Trophoblast cell (in vitro differentiated cells and primary cell): ENCODE measurements around the gene COMMD10.
"Not testable (repeated sequence)": the region's sequence is repeated elsewhere in the genome, so short reads cannot be mapped to it uniquely, and the experiment has no call there.

Source experiments
- DNase-seq, 2 donors: peaks; one replicate each; pipeline ENCODE4 v3.0.0-alpha.2; 2016
- H2AFZ ChIP-seq: 2 replicates; pipeline ENCODE4 v1.6.1; 2013; ENCODE audit warnings: low read length, moderate library complexity, mild to moderate bottlenecking; ENCODE audit not compliant: insufficient read depth, poor library complexity
- H2AK5ac ChIP-seq: 2 replicates; pipeline ENCODE4 v1.6.1; 2013; ENCODE audit warnings: mild to moderate bottlenecking, low read length
- H2BK120ac ChIP-seq: 2 replicates; pipeline ENCODE4 v1.6.1; 2013; ENCODE audit warnings: low read length, mild to moderate bottlenecking, moderate library complexity; ENCODE audit not compliant: insufficient read depth, poor library complexity
- H2BK12ac ChIP-seq: 2 replicates; pipeline ENCODE4 v1.6.1; 2013; ENCODE audit warnings: mild to moderate bottlenecking, low read length, moderate library complexity
- H2BK5ac ChIP-seq: 2 replicates; pipeline ENCODE4 v1.6.1; 2013; ENCODE audit warnings: low read length, low read depth, moderate library complexity, mild to moderate bottlenecking; ENCODE audit not compliant: poor library complexity
- H3K14ac ChIP-seq: 2 replicates; pipeline ENCODE4 v1.6.1; 2013; ENCODE audit warnings: mild to moderate bottlenecking, low read length
- H3K18ac ChIP-seq: 2 replicates; pipeline ENCODE4 v1.6.1; 2013; ENCODE audit warnings: mild to moderate bottlenecking, low read length
- H3K23ac ChIP-seq: 2 replicates; pipeline ENCODE4 v1.6.1; 2013; ENCODE audit warnings: low read length
- H3K27ac ChIP-seq: 2 replicates; pipeline ENCODE4 v1.5.1; 2013; ENCODE audit warnings: low read depth, mild to moderate bottlenecking, inconsistent platforms, low read length, moderate library complexity
- H3K27me3 ChIP-seq: 2 replicates; pipeline ENCODE4 v1.6.1; 2013; ENCODE audit warnings: inconsistent platforms, mild to moderate bottlenecking, low read length, moderate library complexity; ENCODE audit not compliant: insufficient read depth
- H3K36me3 ChIP-seq, 2 experiments: 1 replicate in 1 of 2; 2 replicates in 1 of 2; pipeline ENCODE4 v1.6.1; 2013; ENCODE audit warnings: low read length in 2 of 2, mild to moderate bottlenecking in 2 of 2, moderate library complexity in 1 of 2; ENCODE audit not compliant: insufficient read depth in 2 of 2, control insufficient read depth in 1 of 2
- H3K4ac ChIP-seq: 2 replicates; pipeline ENCODE4 v1.6.1; 2013; ENCODE audit warnings: low read depth, mild to moderate bottlenecking, low read length, moderate library complexity
- H3K4me1 ChIP-seq, 2 experiments: 1 replicate in 1 of 2; 2 replicates in 1 of 2; pipeline ENCODE4 v1.6.1; 2013; ENCODE audit warnings: low read length in 2 of 2, mild to moderate bottlenecking in 2 of 2, moderate library complexity in 1 of 2; ENCODE audit not compliant: insufficient read depth in 2 of 2, control insufficient read depth in 1 of 2
- H3K4me2 ChIP-seq: 2 replicates; pipeline ENCODE4 v1.6.1; 2013; ENCODE audit warnings: inconsistent platforms, mild to moderate bottlenecking, low read length, moderate library complexity
- H3K4me3 ChIP-seq: 2 replicates; pipeline ENCODE4 v1.5.1; 2013; ENCODE audit warnings: mild to moderate bottlenecking, low read depth, low read length, inconsistent platforms
- H3K79me1 ChIP-seq: one replicate; pipeline ENCODE4 v1.6.1; 2013; ENCODE audit warnings: low read length
- H3K79me2 ChIP-seq: 2 replicates; pipeline ENCODE4 v1.6.1; 2013; ENCODE audit warnings: low read length, mild to moderate bottlenecking; ENCODE audit not compliant: control insufficient read depth, insufficient read depth, poor library complexity
- H3K9ac ChIP-seq: 2 replicates; pipeline ENCODE4 v1.6.1; 2013; ENCODE audit warnings: mild to moderate bottlenecking, low read length
- H3K9me3 ChIP-seq: 2 replicates; pipeline ENCODE4 v1.6.1; 2013; ENCODE audit warnings: low read depth, mild to moderate bottlenecking, control low read depth, inconsistent platforms, low read length; ENCODE audit not compliant: insufficient read depth
- H4K12ac ChIP-seq: 2 replicates; pipeline ENCODE4 v1.6.1; 2013; ENCODE audit warnings: low read depth, mild to moderate bottlenecking, low read length, moderate library complexity
- H4K8ac ChIP-seq: 2 replicates; pipeline ENCODE4 v1.6.1; 2013; ENCODE audit warnings: low read depth, mild to moderate bottlenecking, low read length, moderate library complexity
- H4K91ac ChIP-seq: one replicate; pipeline ENCODE4 v1.6.1; 2013; ENCODE audit warnings: low read depth, mild to moderate bottlenecking, low read length, moderate library complexity
- WGBS: extraction: QIAGEN DNeasy Blood & Tissue Kit; methylation state at CpG from one replicate; pipeline ENCODE4 v1.1.7; 2013; ENCODE audit warnings: missing lambda C conversion rate; ENCODE audit not compliant: insufficient read length, insufficient coverage; ENCODE audit errors: extremely low coverage; 5-methylcytosine and 5-hydroxymethylcytosine counted together

The COMMD10 gene

DNA sequence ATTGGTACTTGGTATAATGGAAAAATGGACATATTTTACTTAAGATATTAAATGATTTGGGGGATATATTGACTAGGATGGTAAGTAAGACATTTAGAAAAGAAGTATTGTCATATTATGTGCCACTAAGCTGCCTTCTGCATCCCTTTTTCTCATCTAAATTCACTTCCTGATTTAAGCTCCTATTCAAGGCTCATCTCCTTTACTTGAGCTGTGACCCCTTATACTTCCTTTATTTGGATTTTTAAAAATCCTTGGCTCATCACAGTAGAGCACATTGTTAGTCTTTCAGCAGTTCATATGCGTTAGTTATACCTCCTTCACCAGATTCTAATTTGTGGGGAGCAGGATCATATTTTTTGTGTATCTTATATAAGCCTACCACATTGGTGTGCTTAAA, 6.6 kb downstream of the COMMD10 start:
- Histone ChIP-seq H3K23ac (no peak overlapping the region), H2AFZ (no peak overlapping the region), H2BK5ac (no peak overlapping the region), H3K9ac (no peak overlapping the region), H2BK12ac (no peak overlapping the region), H3K4me1 (no peaks in the 10 kb centered on the region), H2BK120ac (no peak overlapping the region), H3K79me1 (no peaks in the 10 kb centered on the region), H3K14ac (no peak overlapping the region), H4K8ac (no peak overlapping the region), H3K79me2 (no peaks in the 10 kb centered on the region), H3K9me3 (no peaks in the 10 kb centered on the region), H3K4me2 (no peak overlapping the region), H2AK5ac (no peak overlapping the region), H4K91ac (no peak overlapping the region), H3K36me3 (peaks cover 3 to 4% of the 10 kb centered on the region in 2 experiments), H3K27ac (no peak overlapping the region), H4K12ac (no peak overlapping the region), H3K4ac (no peak overlapping the region), H3K4me3 (no peak overlapping the region), H3K18ac (no peak overlapping the region), H3K27me3 (no peaks in the 10 kb centered on the region)
- no CpG with 5 or more reads among the region's 1 CpG for WGBS
- DNase-seq = no peak

DNA sequence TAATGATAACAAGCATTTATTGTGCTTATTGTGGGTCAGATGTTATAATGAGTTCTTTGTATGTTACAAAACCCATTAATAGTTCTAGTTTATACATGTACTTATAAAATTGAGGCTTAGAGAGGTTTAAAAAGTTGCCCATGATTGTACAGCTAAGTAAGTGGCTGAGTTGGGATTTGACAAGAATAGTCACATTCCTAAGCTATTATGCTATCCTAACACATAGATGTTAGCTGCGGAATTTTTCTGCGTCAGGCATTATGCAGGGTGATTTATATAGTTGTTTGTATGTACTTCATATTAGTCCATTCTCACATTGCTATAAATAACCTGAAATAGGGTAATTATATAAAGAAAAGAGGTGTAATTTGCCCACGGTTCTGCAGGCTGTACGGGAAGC, 12.5 kb downstream of the COMMD10 start:
- Histone ChIP-seq H3K4me1 (no peaks in the 10 kb centered on the region), H2BK12ac (no peak overlapping the region), H3K36me3 (peaks cover 3 to 6% of the 10 kb centered on the region in 2 experiments), H2AFZ (no peak overlapping the region), H3K4me3 (no peak overlapping the region), H3K27me3 (no peaks in the 10 kb centered on the region), H3K14ac (no peak overlapping the region), H4K8ac (no peak overlapping the region), H2BK5ac (no peak overlapping the region), H2BK120ac (no peak overlapping the region), H3K27ac (no peak overlapping the region), H3K79me1 (no peaks in the 10 kb centered on the region), H3K79me2 (no peaks in the 10 kb centered on the region), H3K23ac (no peak overlapping the region), H3K18ac (no peak overlapping the region), H3K4me2 (no peak overlapping the region), H4K91ac (no peak overlapping the region), H2AK5ac (no peak overlapping the region), H3K9me3 (peaks cover 2% of the 10 kb centered on the region), H3K4ac (no peak overlapping the region), H4K12ac (no peak overlapping the region), H3K9ac (no peak overlapping the region)
- peak; percentile 17 to 86 for DNase-seq
- WGBS = no CpG with 5 or more reads among the region's 4 CpGs

DNA sequence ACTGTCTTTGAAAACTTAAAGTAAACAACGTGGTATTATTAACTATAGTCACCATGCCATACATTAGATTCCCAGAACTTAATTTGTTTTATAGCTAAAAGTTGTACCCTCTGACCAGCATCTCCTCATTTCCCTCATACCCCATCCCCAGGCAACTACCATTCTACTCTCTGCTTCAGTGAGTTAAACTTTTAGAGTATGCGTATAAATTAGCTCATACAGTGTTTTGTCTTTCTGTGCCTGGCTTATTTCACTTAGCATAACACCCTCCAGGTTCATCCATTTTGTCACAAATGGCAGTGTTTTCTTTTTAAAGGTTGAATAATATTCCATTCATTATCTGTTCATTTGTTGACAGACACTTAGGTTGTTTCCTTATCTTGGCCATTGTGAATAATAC, 14.2 kb downstream of the COMMD10 start:
- H4K12ac ChIP-seq = no peak overlapping the region
- no peak overlapping the region for H2BK120ac ChIP-seq
- no peak overlapping the region for H3K18ac ChIP-seq
- no peaks in the 10 kb centered on the region for H3K79me1 ChIP-seq
- no peak overlapping the region for H3K23ac ChIP-seq
- H3K9me3 ChIP-seq = peaks cover 2% of the 10 kb centered on the region
- no peak overlapping the region for H3K4me2 ChIP-seq
- H2BK12ac ChIP-seq = no peak overlapping the region
- no peak overlapping the region for H2BK5ac ChIP-seq
- H4K8ac ChIP-seq = no peak overlapping the region
- H3K4ac ChIP-seq = no peak overlapping the region
- no peaks in the 10 kb centered on the region for H3K79me2 ChIP-seq
- no peak for DNase-seq
- no peak overlapping the region for H2AK5ac ChIP-seq
- WGBS = no CpG with 5 or more reads among the region's 2 CpGs
- no peak overlapping the region for H4K91ac ChIP-seq
- peaks cover 0 to 3% of the 10 kb centered on the region in 2 experiments for H3K36me3 ChIP-seq
- no peaks in the 10 kb centered on the region for H3K27me3 ChIP-seq
- no peak overlapping the region for H3K9ac ChIP-seq
- no peak overlapping the region for H3K14ac ChIP-seq
- H3K4me3 ChIP-seq = no peak overlapping the region
- H3K4me1 ChIP-seq = no peaks in the 10 kb centered on the region
- H2AFZ ChIP-seq = no peak overlapping the region
- H3K27ac ChIP-seq = no peak overlapping the region

DNA sequence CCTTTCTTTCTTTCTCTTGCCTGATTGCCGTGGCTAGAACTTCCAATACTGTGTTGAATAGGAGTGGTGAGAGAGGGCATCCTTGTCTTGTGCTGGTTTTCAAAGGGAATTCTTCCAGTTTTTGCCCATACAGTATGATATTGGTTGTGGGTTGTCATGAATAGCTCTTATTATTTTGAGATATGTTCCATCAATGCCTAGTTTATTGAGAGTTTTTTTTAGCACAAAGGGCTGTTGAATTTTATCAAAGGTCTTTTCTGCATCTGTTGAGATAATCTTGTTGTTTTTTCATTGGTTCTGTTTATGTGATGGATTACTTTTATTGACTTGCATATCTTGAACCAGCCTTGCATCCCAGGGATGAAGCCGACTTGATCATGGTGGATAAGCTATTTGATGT, 20.1 kb downstream of the COMMD10 start:
- not testable (repeated sequence) for H3K18ac ChIP-seq, H2AK5ac ChIP-seq, H3K27ac ChIP-seq, H2BK120ac ChIP-seq, H3K4me2 ChIP-seq, H4K12ac ChIP-seq, H3K4me3 ChIP-seq, H3K4me1 ChIP-seq, H3K4ac ChIP-seq, H3K27me3 ChIP-seq, H3K36me3 ChIP-seq, H2AFZ ChIP-seq, H2BK12ac ChIP-seq, H3K9me3 ChIP-seq, H2BK5ac ChIP-seq, H4K91ac ChIP-seq, H3K23ac ChIP-seq, DNase-seq, H3K79me2 ChIP-seq, H4K8ac ChIP-seq, H3K9ac ChIP-seq, H3K79me1 ChIP-seq, H3K14ac ChIP-seq
- no CpG with 5 or more reads among the region's 2 CpGs for WGBS
